WTC11 (cell line): ENCODE data around the gene LRFN2.

Experiments
- CTCF ChIP-seq: fragments of 200-600 bp; IDR thresholded peaks from 2 replicates; pipeline ENCODE4 v1.8.0; 2022; ENCODE audit warnings: antibody characterized with exemption
- ZNF263 ChIP-seq: sonication (generic); formaldehyde crosslinking; IDR thresholded peaks from 2 replicates; pipeline ENCODE4 v1.8.1; 2022; ENCODE audit warnings: low read depth, mild to moderate bottlenecking, moderate library complexity, missing genetic modification reagents

DNA sequence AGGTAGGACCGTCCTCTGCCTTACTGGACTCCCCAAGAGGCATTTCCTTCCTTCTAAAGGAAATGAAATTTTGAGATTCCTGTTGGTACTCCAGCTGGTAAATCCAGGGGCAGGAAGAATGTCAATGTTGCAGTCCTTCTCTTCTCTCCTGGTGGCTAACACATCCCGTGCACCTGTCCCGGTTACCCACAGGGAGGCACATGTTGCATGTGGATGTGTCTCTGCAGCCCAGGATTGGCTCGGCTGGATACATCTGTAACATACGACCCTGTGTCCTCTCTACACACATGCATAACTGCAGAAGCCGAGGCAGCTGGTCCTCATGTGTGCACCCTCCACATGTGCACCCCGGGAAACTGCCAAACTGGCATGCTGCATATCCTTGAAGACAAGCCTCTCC, 1.3 kb upstream of the LRFN2 start:
- TF ChIP-seq CTCF (no peak), ZNF263 (CRISPR knock-in tag) (no peak)
